Smooth muscle cell (in vitro differentiated cells): ENCODE measurements around the gene SLC5A2. TPM values are rescaled to one million over a fixed set of nuclear protein-coding genes. Genes with fewer than 3 reads are reported as not detected.

Experiments used
- DNase-seq: peaks from one replicate; lab custom pipeline; 2025; ENCODE audit not compliant: unreplicated experiment; lab: John Stamatoyannopoulos, UW
- H2AFZ ChIP-seq: fragments of 200-600 bp; sonication (generic); 2 replicates; pipeline ENCODE4 v1.6.0; 2016; ENCODE audit warnings: antibody characterized with exemption, low read depth, mild to moderate bottlenecking
- H3F3A ChIP-seq: fragments of 200-600 bp; sonication (generic); 2 replicates; pipeline ENCODE4 v1.6.0; 2017; ENCODE audit warnings: antibody characterized with exemption, low read depth
- H3K27ac ChIP-seq: fragments of 200-600 bp; sonication (generic); 2 replicates; pipeline ENCODE4 v1.5.1; 2016; ENCODE audit warnings: low read depth, mild to moderate bottlenecking
- H3K27me3 ChIP-seq: fragments of 200-600 bp; sonication (generic); 2 replicates; pipeline ENCODE4 v1.6.1; 2016; ENCODE audit warnings: low read depth, mild to moderate bottlenecking
- H3K36me3 ChIP-seq: fragments of 200-600 bp; sonication (generic); 2 replicates; pipeline ENCODE4 v1.5.1; 2016; ENCODE audit warnings: low read depth
- H3K4me1 ChIP-seq: fragments of 200-600 bp; sonication (generic); 2 replicates; pipeline ENCODE4 v1.5.1; 2016; ENCODE audit warnings: low read depth
- H3K4me2 ChIP-seq: fragments of 200-600 bp; sonication (generic); 2 replicates; pipeline ENCODE4 v1.6.0; 2016; ENCODE audit warnings: mild to moderate bottlenecking
- H3K4me3 ChIP-seq: fragments of 200-600 bp; sonication (generic); 2 replicates; pipeline ENCODE4 v1.5.1; 2016; ENCODE audit warnings: mild to moderate bottlenecking
- H3K79me2 ChIP-seq: fragments of 200-600 bp; sonication (generic); 2 replicates; pipeline ENCODE4 v1.6.0; 2016; ENCODE audit warnings: low read depth, mild to moderate bottlenecking
- H3K9ac ChIP-seq: fragments of 200-600 bp; sonication (generic); 2 replicates; pipeline ENCODE4 v1.6.0; 2016; ENCODE audit warnings: low read depth
- H3K9me3 ChIP-seq: fragments of 200-600 bp; sonication (generic); replicated peaks from 2 replicates; pipeline ENCODE4 v1.5.1; 2016; ENCODE audit warnings: low read depth
- H4K20me1 ChIP-seq: fragments of 200-600 bp; sonication (generic); 2 replicates; pipeline ENCODE4 v1.6.0; 2016; ENCODE audit warnings: low read depth
- whole genome bisulfite sequencing: methylation state at CpG from one replicate; pipeline ENCODE4 v1.1.7; 2016; ENCODE audit warnings: low lambda C conversion rate; 5-methylcytosine and 5-hydroxymethylcytosine counted together
- polyA plus RNA-seq: library from polyadenylated mRNA; unstranded; fragments of >200 nt; fragmentation: Nextera tagmentation; extraction: Ambion mirVana; gene quantifications from 2 replicates; pipeline ENCODE4 v1.2.1, GENCODE V29; 2016
- total RNA-seq: library from RNA; depleted of rRNA; stranded (reverse); fragments of >200 nt; gene quantifications from 2 replicates; pipeline ENCODE4 v1.2.3, GENCODE V29; 2014
- TF ChIP-seq, protein P1 (sequence below): fragments of 200-600 bp; sonication (generic); IDR thresholded peaks from 2 replicates; pipeline ENCODE4 v1.5.1; 2017; ENCODE audit warnings: borderline replicate concordance, mild to moderate bottlenecking, antibody characterized with exemption; ENCODE audit not compliant: insufficient read depth, poor library complexity, severe bottlenecking

Gene SLC5A2
- total and polyA plus RNA-seq, 2 experiments from 2014 or later, result 5.1 TPM; not detected in 1

DNA sequence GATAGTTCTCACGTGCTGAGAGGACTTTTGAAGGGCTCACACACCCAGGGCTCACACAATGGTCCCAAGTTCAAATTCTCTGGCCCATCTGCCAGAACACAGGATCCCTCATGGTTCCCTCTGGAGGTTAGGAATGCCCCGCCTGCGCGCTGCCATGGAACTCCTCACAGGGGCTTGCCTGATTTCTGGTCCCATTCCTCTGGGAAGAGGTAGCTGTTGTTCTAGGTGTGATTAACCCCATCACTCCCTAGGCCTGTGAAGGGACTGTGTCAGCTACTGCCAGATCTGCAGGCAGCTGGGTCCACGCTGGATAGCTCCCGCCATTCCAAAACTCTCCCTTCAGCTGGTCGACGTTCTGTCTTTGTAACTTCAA lies 25.9 kb upstream of the SLC5A2 start:
- no peak overlapping the region for H3K27ac ChIP-seq
- H3K36me3 ChIP-seq, result no peaks in the 10 kb centered on the region
- peaks cover 24% of the 10 kb centered on the region for H3K4me1 ChIP-seq
- no peaks in the 10 kb centered on the region for H3K9me3 ChIP-seq
- peaks cover 26% of the 10 kb centered on the region for H3K79me2 ChIP-seq
- peaks cover 32% of the 10 kb centered on the region for H4K20me1 ChIP-seq
- H3K4me3 ChIP-seq, result no peak overlapping the region
- TF ChIP-seq, protein P1, sequence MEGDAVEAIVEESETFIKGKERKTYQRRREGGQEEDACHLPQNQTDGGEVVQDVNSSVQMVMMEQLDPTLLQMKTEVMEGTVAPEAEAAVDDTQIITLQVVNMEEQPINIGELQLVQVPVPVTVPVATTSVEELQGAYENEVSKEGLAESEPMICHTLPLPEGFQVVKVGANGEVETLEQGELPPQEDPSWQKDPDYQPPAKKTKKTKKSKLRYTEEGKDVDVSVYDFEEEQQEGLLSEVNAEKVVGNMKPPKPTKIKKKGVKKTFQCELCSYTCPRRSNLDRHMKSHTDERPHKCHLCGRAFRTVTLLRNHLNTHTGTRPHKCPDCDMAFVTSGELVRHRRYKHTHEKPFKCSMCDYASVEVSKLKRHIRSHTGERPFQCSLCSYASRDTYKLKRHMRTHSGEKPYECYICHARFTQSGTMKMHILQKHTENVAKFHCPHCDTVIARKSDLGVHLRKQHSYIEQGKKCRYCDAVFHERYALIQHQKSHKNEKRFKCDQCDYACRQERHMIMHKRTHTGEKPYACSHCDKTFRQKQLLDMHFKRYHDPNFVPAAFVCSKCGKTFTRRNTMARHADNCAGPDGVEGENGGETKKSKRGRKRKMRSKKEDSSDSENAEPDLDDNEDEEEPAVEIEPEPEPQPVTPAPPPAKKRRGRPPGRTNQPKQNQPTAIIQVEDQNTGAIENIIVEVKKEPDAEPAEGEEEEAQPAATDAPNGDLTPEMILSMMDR, result no peak
- no peak for DNase-seq
- H3F3A ChIP-seq, result peaks cover 22% of the 10 kb centered on the region
- H3K9ac ChIP-seq, result no peak overlapping the region
- H2AFZ ChIP-seq, result no peak overlapping the region
- 80% methylated on average over 8 of the region's 8 CpGs for WGBS
- H3K4me2 ChIP-seq, result peak overlapping the region; percentile 87
- H3K27me3 ChIP-seq, result no peaks in the 10 kb centered on the region

DNA sequence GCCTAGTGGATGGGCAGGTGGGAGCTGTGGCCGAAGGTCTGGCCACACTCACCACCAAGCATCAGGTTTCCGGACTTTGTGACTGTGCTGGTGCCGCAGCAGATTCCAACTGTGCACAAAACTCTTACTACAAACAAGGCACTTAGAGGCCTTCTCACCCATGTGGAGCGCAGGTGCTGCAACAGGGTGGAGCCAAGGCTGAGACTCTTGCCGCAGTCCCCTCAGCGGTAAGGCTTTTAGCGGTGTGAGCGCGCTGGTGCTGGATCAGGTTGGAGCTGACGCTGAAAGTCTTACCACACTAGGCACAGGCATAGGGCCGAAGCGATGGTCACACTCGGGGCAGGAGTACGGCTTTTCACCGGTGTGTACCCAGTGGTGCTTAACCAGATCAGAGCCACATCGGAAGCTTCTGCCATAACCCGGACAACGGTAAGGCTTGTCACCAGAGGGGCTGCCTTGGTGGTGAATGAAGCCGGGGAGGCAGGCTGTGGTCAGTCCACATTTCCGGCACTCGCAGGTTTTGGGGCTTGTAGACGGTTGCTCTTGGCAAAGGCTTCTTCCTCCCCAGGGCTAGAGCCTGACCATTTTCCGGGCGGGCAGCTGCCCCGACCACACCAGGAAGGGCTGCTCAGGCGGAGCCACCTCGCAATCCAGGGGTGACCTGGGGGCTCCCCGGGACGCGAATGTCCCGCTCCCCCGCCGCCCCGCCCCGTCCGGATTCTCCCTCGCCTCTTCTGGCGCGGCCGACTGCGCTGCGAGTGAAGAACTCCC lies 24.7 kb upstream of the SLC5A2 start:
- TF ChIP-seq, protein P1, result peak; percentile 6
- Histone ChIP-seq H3K27ac (peak overlapping the region; percentile 99), H3K9me3 (no peaks in the 10 kb centered on the region), H3K36me3 (no peaks in the 10 kb centered on the region), H3K79me2 (peaks cover 26% of the 10 kb centered on the region), H3K4me3 (peak overlapping the region; percentile 63), H2AFZ (peak overlapping the region; percentile 22), H3K27me3 (no peaks in the 10 kb centered on the region), H4K20me1 (peaks cover 32% of the 10 kb centered on the region), H3K4me2 (peak overlapping the region; percentile 87), H3K4me1 (peaks cover 11% of the 10 kb centered on the region), H3K9ac (peak overlapping the region; percentile 99), H3F3A (peaks cover 13% of the 10 kb centered on the region)
- WGBS, result 2% methylated on average over 33 of the region's 42 CpGs
- no peak for DNase-seq

DNA sequence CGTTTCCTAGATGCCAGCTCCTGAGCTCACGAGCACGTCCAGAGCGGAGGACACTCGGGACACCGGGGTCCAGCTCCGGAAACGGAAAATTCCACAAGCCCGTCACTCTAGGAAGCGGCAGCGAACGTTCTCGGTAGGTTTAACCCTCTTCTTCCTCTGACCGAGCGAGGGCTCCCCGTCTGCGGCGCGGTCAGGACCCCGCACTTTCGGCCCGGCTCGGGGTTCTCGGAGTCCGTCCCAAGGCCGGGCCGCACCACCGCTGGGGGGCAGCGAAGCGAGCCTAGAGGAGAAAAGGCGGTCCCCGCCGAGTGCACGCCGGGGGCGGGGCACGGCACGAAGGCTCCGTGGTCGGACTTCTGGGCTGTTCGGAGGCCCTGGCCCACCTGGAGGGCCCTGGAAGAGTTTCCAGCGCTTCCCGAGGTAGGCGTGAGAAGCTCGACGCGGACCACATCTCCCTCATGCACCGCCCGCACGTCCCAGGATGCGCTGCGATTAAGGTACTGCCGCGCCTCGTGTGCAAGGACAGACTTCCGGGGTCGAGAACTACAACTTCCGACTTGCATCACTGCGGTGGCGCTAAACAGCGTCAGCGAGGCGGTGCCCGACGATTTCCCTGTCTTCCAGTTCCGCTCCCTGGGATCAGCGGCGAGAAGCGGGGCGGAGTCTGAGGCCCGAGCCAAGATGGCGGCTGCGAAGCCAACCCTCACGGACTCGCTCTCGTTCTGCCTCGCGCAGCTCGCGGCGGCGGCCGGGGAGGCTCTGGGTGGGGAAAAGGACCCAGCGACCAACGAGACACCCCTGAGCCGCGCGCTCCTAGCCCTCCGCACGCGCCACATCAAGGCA lies 23.9 kb upstream of the SLC5A2 start, which contains the start of gene ARMC5:
Gene ARMC5 (plus strand): TSS at position 658 of the 843 bp plus-strand sequence. CDS start 24 bp downstream, at position 682.
- Histone ChIP-seq H3K27ac (peak within 1 kb of the TSS; percentile 99), H4K20me1 (peaks cover 29% of the 10 kb centered on the region), H3K36me3 (no peaks in the 10 kb centered on the region), H3F3A (peaks cover 10% of the 10 kb centered on the region), H3K9me3 (no peaks in the 10 kb centered on the region), H3K4me2 (peak within 1 kb of the TSS; percentile 93), H3K4me1 (peaks cover 6% of the 10 kb centered on the region), H3K79me2 (peaks cover 26% of the 10 kb centered on the region), H2AFZ (peak within 1 kb of the TSS; percentile 77), H3K27me3 (no peaks in the 10 kb centered on the region), H3K9ac (peak within 1 kb of the TSS; percentile 99), H3K4me3 (peak within 1 kb of the TSS; percentile 63)
- DNase-seq, result peak; percentile 98
- TF ChIP-seq, protein P1, result peak; percentile 43
- WGBS, result under 1% methylated on average over 88 of the region's 91 CpGs
